ENCODE measurements around the gene ROBO1.

GRCh38 chr3:79606414-79606813 is 161.4 kb downstream of the ROBO1 start:
- TF ChIP-seq EZH2 (IDR thresholded peaks at IDR 0.05; ENCODE audit: borderline replicate concordance, insufficient read depth, low read depth, low read length, poor library complexity, severe bottlenecking): no peak
- TF ChIP-seq, protein P1, sequence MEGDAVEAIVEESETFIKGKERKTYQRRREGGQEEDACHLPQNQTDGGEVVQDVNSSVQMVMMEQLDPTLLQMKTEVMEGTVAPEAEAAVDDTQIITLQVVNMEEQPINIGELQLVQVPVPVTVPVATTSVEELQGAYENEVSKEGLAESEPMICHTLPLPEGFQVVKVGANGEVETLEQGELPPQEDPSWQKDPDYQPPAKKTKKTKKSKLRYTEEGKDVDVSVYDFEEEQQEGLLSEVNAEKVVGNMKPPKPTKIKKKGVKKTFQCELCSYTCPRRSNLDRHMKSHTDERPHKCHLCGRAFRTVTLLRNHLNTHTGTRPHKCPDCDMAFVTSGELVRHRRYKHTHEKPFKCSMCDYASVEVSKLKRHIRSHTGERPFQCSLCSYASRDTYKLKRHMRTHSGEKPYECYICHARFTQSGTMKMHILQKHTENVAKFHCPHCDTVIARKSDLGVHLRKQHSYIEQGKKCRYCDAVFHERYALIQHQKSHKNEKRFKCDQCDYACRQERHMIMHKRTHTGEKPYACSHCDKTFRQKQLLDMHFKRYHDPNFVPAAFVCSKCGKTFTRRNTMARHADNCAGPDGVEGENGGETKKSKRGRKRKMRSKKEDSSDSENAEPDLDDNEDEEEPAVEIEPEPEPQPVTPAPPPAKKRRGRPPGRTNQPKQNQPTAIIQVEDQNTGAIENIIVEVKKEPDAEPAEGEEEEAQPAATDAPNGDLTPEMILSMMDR (IDR thresholded peaks at IDR 0.05): no peak

All from B cell (primary cell).